ENCODE measurements around the gene EHBP1.

The EHBP1 gene

DNA sequence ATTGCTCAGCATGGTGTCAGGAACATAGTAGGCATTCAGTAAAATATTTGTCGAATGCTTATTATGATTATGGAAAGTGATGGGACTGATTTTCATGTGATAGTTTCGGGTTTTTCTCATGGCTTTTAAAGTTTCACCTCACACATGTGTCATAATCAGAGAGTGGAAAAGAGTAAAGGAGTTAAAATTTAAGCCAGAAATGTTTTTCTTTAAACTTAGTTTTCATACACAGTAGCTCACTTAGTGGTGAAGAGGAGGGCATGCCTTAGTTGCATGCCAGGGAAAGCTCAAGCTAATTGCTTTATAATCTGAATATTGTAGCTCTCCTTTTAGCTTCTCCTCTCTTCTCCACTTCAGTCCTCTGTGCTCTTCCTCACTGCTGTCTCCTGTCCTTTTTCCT is 38.0 kb downstream of the EHBP1 start:
- Histone ChIP-seq H4K20me1 (ENCODE audit: control insufficient read depth, insufficient read depth, low read depth, low read length) (no peaks in the 10 kb centered on the region), H3F3A (ENCODE audit: control insufficient read depth, insufficient read depth) (no peaks in the 10 kb centered on the region), H3K27ac (ENCODE audit: low read depth, low read length) (no peak overlapping the region), H3K4me1 (ENCODE audit: control insufficient read depth, low read length) (peaks cover 47% of the 10 kb centered on the region), H3K9me3 (ENCODE audit: control insufficient read depth, insufficient read depth, low read length) (no peaks in the 10 kb centered on the region), H3K36me3 (ENCODE audit: control insufficient read depth, low read length) (peaks cover 3% of the 10 kb centered on the region; the same call in 1 of the 2 replicates), H3K9me2 (replicated peaks; ENCODE audit: control insufficient read depth, low read length) (no peaks in the 10 kb centered on the region), H3K27me3 (ENCODE audit: control insufficient read depth, low read length) (no peaks in the 10 kb centered on the region), H3K4me2 (ENCODE audit: low read length) (no peak overlapping the region), H3K4me3 (ENCODE audit: low read length) (no peak overlapping the region), H3K79me2 (ENCODE audit: control insufficient read depth, low read length) (peaks cover 62% of the 10 kb centered on the region)
- TF ChIP-seq CTCF (IDR thresholded peaks at IDR 0.05; ENCODE audit: low read depth, low read length, poor library complexity, severe bottlenecking) (no peak), EZH2phosphoT487 (IDR thresholded peaks at IDR 0.05; ENCODE audit: borderline replicate concordance, low read length) (no peak)

DNA sequence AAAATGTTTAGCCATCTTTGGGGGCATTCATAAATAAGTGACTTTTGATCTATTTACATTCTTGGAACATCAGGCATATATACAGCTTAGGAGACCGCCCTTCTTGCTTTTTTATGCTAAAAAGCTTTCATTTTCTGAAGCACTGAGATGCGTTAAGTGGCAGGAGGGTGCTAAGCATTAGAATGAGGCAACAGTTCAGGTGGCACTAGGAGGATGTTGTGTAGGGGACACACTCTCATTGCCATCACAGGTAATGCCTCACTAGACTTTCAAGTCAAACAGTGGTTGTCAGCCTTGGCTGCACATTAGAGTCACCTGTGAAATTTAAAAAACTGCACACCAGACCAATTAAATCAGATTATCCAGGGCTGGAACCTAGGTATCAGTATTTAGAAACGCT is 39.1 kb downstream of the EHBP1 start:
- TF ChIP-seq CTCF (IDR thresholded peaks at IDR 0.05; ENCODE audit: low read depth, low read length, poor library complexity, severe bottlenecking): no peak
- no peaks in the 10 kb centered on the region for H3F3A ChIP-seq (ENCODE audit: control insufficient read depth, insufficient read depth)
- no peak overlapping the region for H3K27ac ChIP-seq (ENCODE audit: low read depth, low read length)
- H3K4me1 ChIP-seq (ENCODE audit: control insufficient read depth, low read length): peaks cover 36% of the 10 kb centered on the region
- H3K4me3 ChIP-seq (ENCODE audit: low read length): no peak overlapping the region
- H3K4me2 ChIP-seq (ENCODE audit: low read length): no peak overlapping the region
- H3K9me3 ChIP-seq (ENCODE audit: control insufficient read depth, insufficient read depth, low read length): no peaks in the 10 kb centered on the region
- no peaks in the 10 kb centered on the region for H3K9me2 ChIP-seq (replicated peaks; ENCODE audit: control insufficient read depth, low read length)
- H3K27me3 ChIP-seq (ENCODE audit: control insufficient read depth, low read length): no peaks in the 10 kb centered on the region
- peaks cover 51% of the 10 kb centered on the region for H3K79me2 ChIP-seq (ENCODE audit: control insufficient read depth, low read length)
- no peaks in the 10 kb centered on the region for H4K20me1 ChIP-seq (ENCODE audit: control insufficient read depth, insufficient read depth, low read depth, low read length)
- H3K36me3 ChIP-seq (ENCODE audit: control insufficient read depth, low read length): peaks cover 3% of the 10 kb centered on the region; the same call in 1 of the 2 replicates

DNA sequence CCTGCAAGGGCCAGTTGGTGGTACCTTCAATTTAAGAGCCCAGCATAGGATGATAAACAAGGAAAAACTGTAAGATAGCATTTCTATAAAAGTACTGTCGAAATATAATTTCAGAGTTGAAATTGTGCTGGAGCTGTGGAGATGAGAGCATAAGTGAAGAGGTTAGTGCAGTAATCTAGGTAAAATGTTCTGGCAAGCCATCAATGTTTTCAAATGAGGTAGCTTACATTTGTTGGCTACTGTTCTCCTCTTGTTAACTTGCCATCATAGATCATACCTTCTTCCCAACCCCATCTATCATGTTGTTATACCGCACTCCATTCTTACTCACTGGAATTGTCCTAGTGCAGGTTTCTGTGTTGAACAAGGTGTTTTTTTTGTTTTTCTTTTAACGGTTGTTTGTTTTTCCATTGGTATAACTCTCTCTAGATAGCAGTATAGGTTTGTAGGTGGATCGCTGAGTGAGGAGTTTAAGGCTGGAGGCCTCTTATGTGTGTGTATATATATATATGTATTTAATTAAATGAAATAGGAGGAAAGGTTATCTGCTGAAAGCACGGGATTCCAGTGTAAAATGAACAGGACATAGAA is 40.5 kb downstream of the EHBP1 start:
- no peaks in the 10 kb centered on the region for H4K20me1 ChIP-seq (ENCODE audit: control insufficient read depth, insufficient read depth, low read depth, low read length)
- H3K4me2 ChIP-seq (ENCODE audit: low read length): no peak overlapping the region
- no peaks in the 10 kb centered on the region for H3K9me3 ChIP-seq (ENCODE audit: control insufficient read depth, insufficient read depth, low read length)
- no peaks in the 10 kb centered on the region for H3K9me2 ChIP-seq (replicated peaks; ENCODE audit: control insufficient read depth, low read length)
- peaks cover 23% of the 10 kb centered on the region for H3K4me1 ChIP-seq (ENCODE audit: control insufficient read depth, low read length)
- no peak overlapping the region for H3K4me3 ChIP-seq (ENCODE audit: low read length)
- H3K79me2 ChIP-seq (ENCODE audit: control insufficient read depth, low read length): peaks cover 42% of the 10 kb centered on the region
- no peaks in the 10 kb centered on the region for H3K27me3 ChIP-seq (ENCODE audit: control insufficient read depth, low read length)
- TF ChIP-seq CTCF (IDR thresholded peaks at IDR 0.05; ENCODE audit: low read depth, low read length, poor library complexity, severe bottlenecking): no peak
- TF ChIP-seq EZH2phosphoT487 (IDR thresholded peaks at IDR 0.05; ENCODE audit: borderline replicate concordance, low read length): no peak
- H3K36me3 ChIP-seq (ENCODE audit: control insufficient read depth, low read length): peaks cover 3% of the 10 kb centered on the region; the same call in 1 of the 2 replicates
- no peaks in the 10 kb centered on the region for H3F3A ChIP-seq (ENCODE audit: control insufficient read depth, insufficient read depth)
- H3K27ac ChIP-seq (ENCODE audit: low read depth, low read length): no peak overlapping the region
